SK-N-SH (cell line): Measurements from ENCODE around the gene EPHB2.

Experiments used
- FOXJ3 ChIP-seq: sonication (generic); formaldehyde crosslinking; IDR thresholded peaks from 2 replicates; pipeline ENCODE4 v1.5.1; 2020; ENCODE audit warnings: mild to moderate bottlenecking, missing genetic modification reagents
- GABPA ChIP-seq: IDR thresholded peaks from 2 replicates; pipeline ENCODE4 v1.4.0; 2012; ENCODE audit warnings: low read depth, mild to moderate bottlenecking
- MXI1 ChIP-seq: IDR thresholded peaks from 2 replicates; pipeline ENCODE4 v1.6.1; 2012; ENCODE audit warnings: mild to moderate bottlenecking, low read depth, low read length, improper control_type of control experiment
- SMC3 ChIP-seq: IDR thresholded peaks from 2 replicates; pipeline ENCODE4 v1.6.1; 2012; ENCODE audit warnings: low read depth, low read length, improper control_type of control experiment
- TF ChIP-seq, protein P1 (sequence below): fragments of 200-600 bp; sonication (generic); IDR thresholded peaks from 2 replicates; pipeline ENCODE4 v1.6.1; 2017; ENCODE audit warnings: antibody characterized with exemption, mild to moderate bottlenecking, moderate library complexity

DNA sequence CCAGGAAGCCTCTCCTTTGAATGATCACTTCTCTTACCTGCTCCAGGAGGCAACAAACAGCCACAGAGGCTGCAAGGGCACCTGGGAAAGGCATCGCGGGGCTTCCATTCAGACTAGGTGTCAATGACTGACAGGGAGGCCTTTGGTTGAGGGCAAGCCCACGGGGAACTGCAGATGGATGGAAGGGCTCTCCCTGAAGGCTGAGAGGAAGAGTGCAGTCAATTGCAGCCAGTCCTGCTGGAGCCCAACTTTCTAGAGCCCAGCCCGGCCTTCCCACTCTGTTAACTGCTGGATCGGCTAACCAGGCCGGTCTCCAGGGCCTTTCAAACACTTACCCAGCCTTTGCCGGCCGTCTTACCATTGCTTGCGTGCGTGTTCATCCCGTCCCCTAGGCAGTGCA, 172.8 kb downstream of the EPHB2 start:
- no peak for TF ChIP-seq MXI1
- TF ChIP-seq, protein P1, sequence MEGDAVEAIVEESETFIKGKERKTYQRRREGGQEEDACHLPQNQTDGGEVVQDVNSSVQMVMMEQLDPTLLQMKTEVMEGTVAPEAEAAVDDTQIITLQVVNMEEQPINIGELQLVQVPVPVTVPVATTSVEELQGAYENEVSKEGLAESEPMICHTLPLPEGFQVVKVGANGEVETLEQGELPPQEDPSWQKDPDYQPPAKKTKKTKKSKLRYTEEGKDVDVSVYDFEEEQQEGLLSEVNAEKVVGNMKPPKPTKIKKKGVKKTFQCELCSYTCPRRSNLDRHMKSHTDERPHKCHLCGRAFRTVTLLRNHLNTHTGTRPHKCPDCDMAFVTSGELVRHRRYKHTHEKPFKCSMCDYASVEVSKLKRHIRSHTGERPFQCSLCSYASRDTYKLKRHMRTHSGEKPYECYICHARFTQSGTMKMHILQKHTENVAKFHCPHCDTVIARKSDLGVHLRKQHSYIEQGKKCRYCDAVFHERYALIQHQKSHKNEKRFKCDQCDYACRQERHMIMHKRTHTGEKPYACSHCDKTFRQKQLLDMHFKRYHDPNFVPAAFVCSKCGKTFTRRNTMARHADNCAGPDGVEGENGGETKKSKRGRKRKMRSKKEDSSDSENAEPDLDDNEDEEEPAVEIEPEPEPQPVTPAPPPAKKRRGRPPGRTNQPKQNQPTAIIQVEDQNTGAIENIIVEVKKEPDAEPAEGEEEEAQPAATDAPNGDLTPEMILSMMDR = no peak
- no peak for TF ChIP-seq SMC3
- no peak for TF ChIP-seq GABPA
- TF ChIP-seq FOXJ3 = no peak
